ENCODE measurements around the gene COQ8A.

Gene COQ8A

DNA sequence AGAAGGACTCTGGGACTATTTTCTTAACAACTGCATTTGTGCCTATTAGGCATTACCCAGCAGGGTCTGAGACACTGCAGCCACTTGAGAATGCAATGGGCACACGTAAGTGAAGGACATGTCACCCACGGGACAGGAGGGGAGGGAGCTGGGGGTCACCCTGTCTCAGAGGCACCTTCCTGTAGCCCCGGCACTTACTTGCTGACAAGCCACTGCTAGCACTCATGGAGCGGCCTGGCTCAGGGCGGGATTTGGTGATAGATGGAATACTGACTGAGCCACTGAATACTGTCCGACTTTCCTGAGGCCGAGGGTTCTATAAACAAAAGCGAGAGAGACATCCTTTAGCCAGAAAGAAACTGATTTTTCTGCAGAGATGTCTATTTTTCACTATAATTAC is 64.7 kb downstream of the COQ8A start:
- DNase-seq (ENCODE audit: extremely low read depth, low read depth), result no peak
- TF ChIP-seq, protein P1, sequence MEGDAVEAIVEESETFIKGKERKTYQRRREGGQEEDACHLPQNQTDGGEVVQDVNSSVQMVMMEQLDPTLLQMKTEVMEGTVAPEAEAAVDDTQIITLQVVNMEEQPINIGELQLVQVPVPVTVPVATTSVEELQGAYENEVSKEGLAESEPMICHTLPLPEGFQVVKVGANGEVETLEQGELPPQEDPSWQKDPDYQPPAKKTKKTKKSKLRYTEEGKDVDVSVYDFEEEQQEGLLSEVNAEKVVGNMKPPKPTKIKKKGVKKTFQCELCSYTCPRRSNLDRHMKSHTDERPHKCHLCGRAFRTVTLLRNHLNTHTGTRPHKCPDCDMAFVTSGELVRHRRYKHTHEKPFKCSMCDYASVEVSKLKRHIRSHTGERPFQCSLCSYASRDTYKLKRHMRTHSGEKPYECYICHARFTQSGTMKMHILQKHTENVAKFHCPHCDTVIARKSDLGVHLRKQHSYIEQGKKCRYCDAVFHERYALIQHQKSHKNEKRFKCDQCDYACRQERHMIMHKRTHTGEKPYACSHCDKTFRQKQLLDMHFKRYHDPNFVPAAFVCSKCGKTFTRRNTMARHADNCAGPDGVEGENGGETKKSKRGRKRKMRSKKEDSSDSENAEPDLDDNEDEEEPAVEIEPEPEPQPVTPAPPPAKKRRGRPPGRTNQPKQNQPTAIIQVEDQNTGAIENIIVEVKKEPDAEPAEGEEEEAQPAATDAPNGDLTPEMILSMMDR (IDR thresholded peaks at IDR 0.05; ENCODE audit: low read depth, low read length), result no peak

DNA sequence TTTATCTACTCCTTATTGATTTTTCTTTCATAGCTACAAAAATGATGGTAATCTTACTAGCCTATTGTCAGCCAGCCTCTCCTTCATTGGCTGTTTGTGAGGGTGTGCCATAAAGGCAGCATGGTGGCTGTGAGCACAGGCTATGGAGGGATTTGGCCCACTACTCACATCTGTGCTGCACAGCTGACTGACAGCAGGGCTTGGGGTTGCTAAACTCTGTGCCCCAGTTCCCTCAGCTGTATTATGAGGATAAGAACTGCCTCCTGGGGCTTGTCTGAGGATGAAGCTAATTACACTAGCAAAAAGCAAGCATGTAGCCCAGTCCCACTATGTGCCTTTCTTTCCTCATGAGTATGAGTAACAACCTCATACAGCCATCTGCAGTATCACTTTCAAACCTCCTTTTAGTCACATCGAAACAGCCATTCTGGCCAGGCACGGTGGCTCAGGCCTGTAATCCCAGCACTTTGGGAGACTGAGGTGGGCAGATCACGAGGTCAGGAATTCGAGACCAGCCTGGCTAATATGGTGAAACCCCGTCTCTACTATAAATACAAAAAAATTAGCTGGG is 66.2 kb downstream of the COQ8A start:
- TF ChIP-seq, protein P1 (IDR thresholded peaks at IDR 0.05; ENCODE audit: low read depth, low read length), result no peak
- DNase-seq (ENCODE audit: extremely low read depth, low read depth), result no peak

DNA sequence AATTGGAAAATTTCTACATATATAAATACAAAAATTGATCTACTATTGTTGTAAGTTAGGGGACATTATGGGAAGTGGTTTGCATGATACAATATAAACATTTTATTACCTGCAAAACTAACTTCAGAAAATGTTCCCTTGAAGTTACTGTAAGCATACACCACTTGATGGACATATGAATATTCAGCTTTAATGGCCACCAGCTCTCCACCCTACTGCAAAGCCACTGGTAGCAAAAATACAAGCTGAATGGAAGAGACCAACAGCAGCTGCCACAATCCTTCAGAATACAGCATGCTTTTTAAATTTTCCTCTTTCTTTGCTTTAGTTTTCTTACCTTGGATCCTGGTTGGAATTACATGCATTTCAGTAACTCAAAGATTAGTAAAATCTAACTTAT is 69.8 kb downstream of the COQ8A start:
- TF ChIP-seq, protein P1 (IDR thresholded peaks at IDR 0.05; ENCODE audit: low read depth, low read length), result no peak
- no peak for DNase-seq (ENCODE audit: extremely low read depth, low read depth)

DNA sequence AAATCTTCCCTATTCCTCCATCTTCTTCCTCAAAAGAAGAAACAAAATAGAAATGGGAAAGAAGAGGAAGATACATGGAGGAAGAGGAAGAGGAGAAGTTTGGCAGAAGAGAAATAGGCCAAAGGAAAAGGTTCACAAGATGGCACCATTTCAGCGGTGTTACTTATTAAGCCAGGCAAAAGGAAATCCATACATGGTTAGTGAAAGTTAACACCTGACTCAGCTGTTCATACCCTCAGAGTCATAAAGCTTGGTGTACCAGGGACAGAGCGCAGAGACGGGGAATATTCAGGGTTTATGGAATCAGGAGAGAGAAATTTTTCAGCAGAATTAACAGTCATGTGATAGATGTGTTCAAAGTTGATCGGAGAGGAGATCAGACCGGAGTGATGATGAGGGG is 70.6 kb downstream of the COQ8A start:
- TF ChIP-seq, protein P1 (IDR thresholded peaks at IDR 0.05; ENCODE audit: low read depth, low read length), result no peak
- DNase-seq (ENCODE audit: extremely low read depth, low read depth), result no peak

DNA sequence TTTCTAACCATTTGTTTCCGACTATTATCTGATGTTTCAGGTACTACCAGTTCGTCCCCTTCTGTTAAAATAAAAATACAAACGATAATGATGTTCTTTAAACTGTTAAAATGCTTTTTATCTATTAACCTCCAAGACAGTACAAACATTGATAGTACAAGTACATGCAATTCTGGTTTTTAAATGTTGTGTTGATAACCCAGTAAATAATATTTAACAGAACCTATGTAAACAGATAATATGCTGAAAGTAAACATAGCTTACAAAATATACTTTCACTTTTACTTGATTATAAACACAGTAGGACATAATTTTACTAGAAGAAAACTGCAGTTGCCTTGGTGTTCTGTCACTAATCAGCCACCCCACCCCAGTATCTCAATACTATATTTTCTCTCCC is 76.9 kb downstream of the COQ8A start:
- TF ChIP-seq, protein P1 (IDR thresholded peaks at IDR 0.05; ENCODE audit: low read depth, low read length), result no peak
- DNase-seq (ENCODE audit: extremely low read depth, low read depth), result no peak

DNA sequence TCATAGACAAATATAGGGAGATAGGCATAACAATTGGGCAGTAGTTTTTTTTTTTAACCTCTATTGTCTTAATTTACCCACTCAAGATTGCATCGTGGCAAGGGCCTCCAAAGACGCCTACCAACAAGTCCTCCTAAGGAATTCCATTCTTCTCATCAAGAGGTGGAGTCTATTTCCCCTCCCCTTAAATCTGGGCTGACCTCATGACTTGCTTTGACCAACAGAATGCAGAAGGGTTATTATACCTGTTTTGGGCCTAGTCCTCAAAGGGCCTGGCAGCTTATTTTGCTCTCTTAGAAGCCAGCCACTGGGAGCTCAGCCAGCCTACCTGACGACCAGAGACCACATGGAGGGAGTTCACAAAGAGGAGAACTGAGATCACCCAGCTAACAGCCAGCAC is 92.3 kb downstream of the COQ8A start:
- TF ChIP-seq, protein P1 (IDR thresholded peaks at IDR 0.05; ENCODE audit: low read depth, low read length), result no peak
- no peak for DNase-seq (ENCODE audit: extremely low read depth, low read depth)

DNA sequence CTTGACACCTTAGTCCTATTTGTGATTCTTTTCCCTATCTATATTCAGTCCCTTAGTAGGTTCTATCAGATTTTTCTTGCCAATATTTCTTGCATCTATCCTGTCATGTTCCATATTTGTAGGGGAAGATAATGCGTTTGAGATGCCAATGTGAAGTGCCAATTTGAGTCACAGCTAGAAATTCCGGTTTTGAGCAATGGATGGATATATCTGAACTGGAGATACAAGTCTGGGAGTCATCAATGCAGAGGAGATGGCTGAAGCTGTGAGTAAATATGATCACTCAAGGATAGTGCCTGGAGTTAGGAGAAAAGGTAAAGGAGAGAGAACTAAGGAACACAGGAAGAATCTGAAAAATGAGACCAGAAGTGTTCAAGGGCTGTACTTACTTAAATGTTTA is 93.8 kb downstream of the COQ8A start:
- no peak for DNase-seq (ENCODE audit: extremely low read depth, low read depth)
- TF ChIP-seq, protein P1 (IDR thresholded peaks at IDR 0.05; ENCODE audit: low read depth, low read length), result no peak
